K562 (cell line): ENCODE results near the gene STEAP1B. TPM values are rescaled to one million over a fixed set of nuclear protein-coding genes. Genes with fewer than 3 reads are reported as not detected.

Source experiments
- ATAC-seq: fragments of 200-7000 bp; cut with Tn5 transposase; 3 replicates; pipeline ENCODE4 v1.9.1; 2020; ENCODE audit warnings: moderate library complexity
- BruUV-seq: library from RNA; stranded (reverse); fragments of 400-500 nt; replicated peaks from 2 replicates; lab custom pipeline; 2021; lab: Mats Ljungman, UMichigan
- CTCF ChIA-PET: fragments of 300-600 bp; formaldehyde crosslinking; extraction: SDS; loops from one replicate; lab custom pipeline; 2021; ENCODE audit warnings: low intra/inter-chr PET ratio; lab: Yijun Ruan, JAX
- POLR2A ChIA-PET: fragments of 300-600, 350-650 bp; sonication (Branson Sonifier 250); formaldehyde crosslinking; extraction: SDS; loops from one replicate; lab custom pipeline; 2021; ENCODE audit warnings: antibody characterized with exemption, inconsistent platforms; lab: Yijun Ruan, JAX
- DNase-seq, 4 experiments: peaks; one replicate each; pipeline versions ENCODE4 v3.0.0 to v3.0.0-alpha.2; 2011 to 2018; ENCODE audit warnings: low spot score in 3 of 4, mixed read lengths in 3 of 4; ENCODE audit errors: extremely low read depth in 1 of 4
- FAIRE-seq: peaks from 2 replicates; lab custom pipeline; 2011; peaks lifted over from hg19 to GRCh38; lab: Jason Lieb, UNC
- H2AFZ ChIP-seq: 2 replicates; pipeline ENCODE4 v1.6.0; 2011; ENCODE audit warnings: low read depth, low read length, control low read depth, inconsistent platforms
- H3K27ac ChIP-seq: fragments of 200-600 bp; 3 replicates; pipeline ENCODE4 v1.8.0; 2011; ENCODE audit warnings: low read depth, mild to moderate bottlenecking, control low read depth, inconsistent platforms, low read length, moderate library complexity, mixed read lengths; ENCODE audit errors: extremely low read depth
- H3K27me3 ChIP-seq, 2 experiments: fragments of 300-600 bp in 1 of 2; 2 replicates in 1 of 2; 3 replicates in 1 of 2; pipeline versions ENCODE4 v1.6.0 to v1.8.0; 2011; ENCODE audit warnings: inconsistent platforms in 2 of 2, low read length in 2 of 2, mild to moderate bottlenecking in 1 of 2, mixed read lengths in 1 of 2, moderate library complexity in 1 of 2; ENCODE audit not compliant: control insufficient read depth in 2 of 2, insufficient read depth in 2 of 2
- H3K36me3 ChIP-seq: fragments of 300-600 bp; 3 replicates; pipeline ENCODE4 v1.8.0; 2011; ENCODE audit warnings: mild to moderate bottlenecking, low read length, inconsistent platforms; ENCODE audit not compliant: control insufficient read depth, insufficient read depth
- H3K4me1 ChIP-seq, 2 experiments: fragments of 200-600 bp in 1 of 2; replicated peaks in 1 of 2; 2 replicates in 1 of 2; 3 replicates in 1 of 2; pipeline versions ENCODE4 v1.5.1 to v1.8.0; 2011; ENCODE audit warnings: inconsistent platforms in 2 of 2, low read length in 2 of 2, mild to moderate bottlenecking in 1 of 2, mixed read lengths in 1 of 2, moderate library complexity in 1 of 2; ENCODE audit not compliant: control insufficient read depth in 2 of 2, insufficient read depth in 2 of 2
- H3K4me2 ChIP-seq: 2 replicates; pipeline ENCODE4 v1.6.1; 2011; ENCODE audit warnings: low read length, control low read depth, inconsistent platforms, mixed read lengths; ENCODE audit not compliant: insufficient read depth
- H3K4me3 ChIP-seq: fragments of 200-600 bp; sonication (generic), shearing (Covaris generic); 2 replicates; pipeline ENCODE4 v1.5.1; 2016; ENCODE audit warnings: control low read depth, inconsistent platforms
- H3K79me2 ChIP-seq: fragments of 200-600 bp; 3 replicates; pipeline ENCODE4 v1.8.0; 2011; ENCODE audit warnings: low read length, inconsistent platforms; ENCODE audit not compliant: control insufficient read depth, insufficient read depth
- H3K9ac ChIP-seq, 2 experiments: 2 replicates each; pipeline versions ENCODE4 v1.6.0 to v1.6.1; 2011; ENCODE audit warnings: low read depth in 2 of 2, low read length in 2 of 2, control low read depth in 1 of 2, inconsistent platforms in 1 of 2, mild to moderate bottlenecking in 1 of 2, mixed read lengths in 1 of 2; ENCODE audit not compliant: insufficient read depth in 1 of 2
- H3K9me1 ChIP-seq: one replicate; pipeline ENCODE4 v1.6.0; 2011; ENCODE audit warnings: inconsistent platforms, mild to moderate bottlenecking, low read length, moderate library complexity; ENCODE audit not compliant: control insufficient read depth, insufficient read depth
- H3K9me3 ChIP-seq: replicated peaks from 2 replicates; pipeline ENCODE4 v1.5.1; 2011; ENCODE audit warnings: low read depth, low read length, inconsistent platforms; ENCODE audit not compliant: control insufficient read depth, insufficient read depth
- H4K20me1 ChIP-seq: replicated peaks from 2 replicates; pipeline ENCODE4 v1.6.1; 2011; ENCODE audit warnings: low read length, inconsistent platforms, mixed read lengths; ENCODE audit not compliant: control insufficient read depth, insufficient read depth
- ARID1B ChIP-seq: fragments of 450-650 bp; IDR thresholded peaks from 2 replicates; pipeline ENCODE4 v1.6.1; 2016; ENCODE audit warnings: antibody characterized with exemption, mild to moderate bottlenecking, inconsistent platforms
- C11orf30 ChIP-seq: fragments of 450-650 bp; IDR thresholded peaks from 2 replicates; pipeline ENCODE4 v1.6.1; 2016; ENCODE audit warnings: low read depth, mild to moderate bottlenecking
- CREM ChIP-seq: IDR thresholded peaks from 2 replicates; pipeline ENCODE4 v1.6.1; 2014; ENCODE audit warnings: antibody characterized with exemption, low read depth
- E2F3 ChIP-seq: fragments of 250-450 bp; sonication (Bioruptor Pico); IDR thresholded peaks from 2 replicates; pipeline ENCODE4 v1.4.0; 2020; ENCODE audit warnings: mild to moderate bottlenecking
- SAFB ChIP-seq: fragments of 200-400 bp; formaldehyde crosslinking; IDR thresholded peaks from 2 replicates; pipeline ENCODE4 v1.6.1; 2017; ENCODE audit warnings: low read depth, low read length, borderline replicate concordance
- ZNF23 ChIP-seq: fragments of 250-450 bp; sonication (Bioruptor Pico); IDR thresholded peaks from 2 replicates; pipeline ENCODE4 v1.4.0; 2020; ENCODE audit warnings: mild to moderate bottlenecking
- ZNF316 ChIP-seq: fragments of 450-650 bp; IDR thresholded peaks from 2 replicates; pipeline ENCODE4 v1.6.1; 2016
- ZNF695 ChIP-seq: fragments of 450-650 bp; formaldehyde crosslinking; IDR thresholded peaks from 2 replicates; pipeline ENCODE4 v1.4.0; 2020; ENCODE audit warnings: mild to moderate bottlenecking, moderate library complexity
- WGBS: fragments of 100-300 bp; shearing (Covaris generic); methylation state at CpG from one replicate; pipeline ENCODE4 v1.1.6; 2016; ENCODE audit warnings: low coverage, mixed read lengths; ENCODE audit not compliant: insufficient coverage; ENCODE audit errors: missing lambda C conversion rate; 5-methylcytosine and 5-hydroxymethylcytosine counted together
- in situ Hi-C: fragments of 300-500 bp; cut with MboI; formaldehyde crosslinking; loops from 4 replicates; pipeline ENCODE4 v1.15.0; 2018; ENCODE audit warnings: inconsistent platforms, mixed read lengths
- intact Hi-C: fragments of 100-400 bp; cut with micrococcal nuclease; formaldehyde crosslinking; loops from 2 replicates; pipeline ENCODE4 v1.14.2; 2022
- polyA plus RNA-seq, 8 experiments: library from polyadenylated mRNA; depleted of rRNA in 4 of 8; stranded (reverse) in 5 of 8; unstranded in 3 of 8; fragments of >200 nt; fragmentation: Nextera tagmentation in 2 of 8; fragmentation: Illumina TruSeq in 1 of 8; extraction: Ambion mirVana in 2 of 8; extraction: Trizol in 1 of 8; gene quantifications; 2 replicates each; pipeline versions ENCODE4 v1.2.1 to v1.2.3, GENCODE V29; 2011 to 2014; ENCODE audit warnings: inconsistent platforms in 1 of 8, missing spikeins in 1 of 8
- total RNA-seq, 7 experiments: library from RNA; depleted of rRNA in 6 of 7; stranded (reverse); fragments of >200 nt in 6 of 7; fragmentation: Illumina TruSeq in 2 of 7; extraction: Trizol in 2 of 7; gene quantifications; 2 replicates each; pipeline versions ENCODE4 v1.2.1 to v1.2.3, GENCODE V29; 2011 to 2021; ENCODE audit warnings: low replicate concordance in 1 of 7
- TF ChIP-seq, protein P1 (sequence below): fragments of 450-650 bp; IDR thresholded peaks from 2 replicates; pipeline ENCODE4 v1.6.1; 2016; ENCODE audit warnings: mild to moderate bottlenecking, moderate library complexity
- TF ChIP-seq, protein P2 (sequence below): IDR thresholded peaks from 2 replicates; pipeline ENCODE4 v1.6.1; 2016; ENCODE audit warnings: missing genetic modification characterization, missing compliant biosample characterization

Gene STEAP1B
- total and polyA plus RNA-seq, 9 of the 15 experiments (the other 6 are each of a cell fraction or from before 2014, with no cell fraction given) = 20.0 to 38.5 (median 30.6) TPM

DNA sequence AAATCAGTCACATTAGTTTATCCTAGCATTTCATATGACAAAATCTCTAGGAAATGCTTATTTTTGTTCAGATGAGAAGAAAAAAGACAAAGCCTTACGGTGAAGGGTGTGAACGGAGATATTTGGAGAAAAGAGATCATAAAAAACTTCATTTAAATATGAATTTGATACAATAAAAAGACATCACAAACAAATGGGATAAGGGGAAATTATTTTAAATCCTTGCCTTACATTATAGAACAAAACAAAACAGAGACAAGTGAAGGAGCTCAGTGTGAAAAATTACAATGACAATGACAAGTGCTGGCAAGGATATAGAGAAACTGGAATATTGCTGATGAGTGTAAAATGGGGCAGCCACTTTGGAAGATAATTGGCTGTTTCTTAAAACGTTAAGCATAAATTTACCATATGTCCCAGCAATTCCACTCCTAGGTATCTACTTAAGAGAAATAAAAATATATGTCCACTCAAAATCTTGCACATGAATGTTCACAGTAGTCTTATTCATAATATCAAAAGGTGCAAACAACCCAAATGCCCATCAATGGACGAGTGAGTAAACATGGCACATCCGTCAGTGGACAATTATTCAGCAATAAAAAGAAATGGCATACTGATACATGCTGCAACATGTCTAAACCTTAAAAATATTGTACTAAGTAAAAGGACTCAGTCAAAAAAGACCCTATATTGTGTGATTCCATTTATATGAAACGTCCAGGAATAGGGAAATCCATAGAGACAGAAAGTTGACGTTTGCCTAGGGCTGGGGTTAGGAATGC, 77.0 kb downstream of the STEAP1B start:
- no peaks in the 10 kb centered on the region for H3K79me2 ChIP-seq
- ATAC-seq = no peak
- H3K27me3 ChIP-seq = no peaks in the 10 kb centered on the region
- CTCF ChIA-PET = no interaction called here
- in situ Hi-C loops = no loop called here
- H3K27ac ChIP-seq = no peak overlapping the region
- intact Hi-C loops = no loop called here
- H3K9ac ChIP-seq = no peak overlapping the region
- no peaks in the 10 kb centered on the region; a peak in 1 of 5 replicates for H3K4me1 ChIP-seq
- H4K20me1 ChIP-seq = no peaks in the 10 kb centered on the region
- DNase-seq = no peak
- H3K9me1 ChIP-seq = no peaks in the 10 kb centered on the region
- H3K36me3 ChIP-seq = peaks cover 8% of the 10 kb centered on the region; the same call in 1 of the 3 replicates
- POLR2A ChIA-PET = interaction anchor here (0.8 to 1.4 kb wide), 2 partner anchors 13 to 463 kb away, joined by 3 read pairs; no protein-coding TSS in a partner anchor
- BruUV-seq = no TSS peak
- H2AFZ ChIP-seq = no peak overlapping the region
- no peak overlapping the region for H3K4me2 ChIP-seq
- WGBS = 60% methylated on average over 7 of the region's 7 CpGs
- H3K4me3 ChIP-seq = no peak overlapping the region
- no peaks in the 10 kb centered on the region for H3K9me3 ChIP-seq
- no peak for FAIRE-seq
- TF ChIP-seq ZNF23 (CRISPR knock-in tag) = no peak
- peak; percentile 59 for TF ChIP-seq ZNF316
- TF ChIP-seq C11orf30 = peak; percentile 44; the same call in 1 of the 2 replicates
- TF ChIP-seq, protein P1, sequence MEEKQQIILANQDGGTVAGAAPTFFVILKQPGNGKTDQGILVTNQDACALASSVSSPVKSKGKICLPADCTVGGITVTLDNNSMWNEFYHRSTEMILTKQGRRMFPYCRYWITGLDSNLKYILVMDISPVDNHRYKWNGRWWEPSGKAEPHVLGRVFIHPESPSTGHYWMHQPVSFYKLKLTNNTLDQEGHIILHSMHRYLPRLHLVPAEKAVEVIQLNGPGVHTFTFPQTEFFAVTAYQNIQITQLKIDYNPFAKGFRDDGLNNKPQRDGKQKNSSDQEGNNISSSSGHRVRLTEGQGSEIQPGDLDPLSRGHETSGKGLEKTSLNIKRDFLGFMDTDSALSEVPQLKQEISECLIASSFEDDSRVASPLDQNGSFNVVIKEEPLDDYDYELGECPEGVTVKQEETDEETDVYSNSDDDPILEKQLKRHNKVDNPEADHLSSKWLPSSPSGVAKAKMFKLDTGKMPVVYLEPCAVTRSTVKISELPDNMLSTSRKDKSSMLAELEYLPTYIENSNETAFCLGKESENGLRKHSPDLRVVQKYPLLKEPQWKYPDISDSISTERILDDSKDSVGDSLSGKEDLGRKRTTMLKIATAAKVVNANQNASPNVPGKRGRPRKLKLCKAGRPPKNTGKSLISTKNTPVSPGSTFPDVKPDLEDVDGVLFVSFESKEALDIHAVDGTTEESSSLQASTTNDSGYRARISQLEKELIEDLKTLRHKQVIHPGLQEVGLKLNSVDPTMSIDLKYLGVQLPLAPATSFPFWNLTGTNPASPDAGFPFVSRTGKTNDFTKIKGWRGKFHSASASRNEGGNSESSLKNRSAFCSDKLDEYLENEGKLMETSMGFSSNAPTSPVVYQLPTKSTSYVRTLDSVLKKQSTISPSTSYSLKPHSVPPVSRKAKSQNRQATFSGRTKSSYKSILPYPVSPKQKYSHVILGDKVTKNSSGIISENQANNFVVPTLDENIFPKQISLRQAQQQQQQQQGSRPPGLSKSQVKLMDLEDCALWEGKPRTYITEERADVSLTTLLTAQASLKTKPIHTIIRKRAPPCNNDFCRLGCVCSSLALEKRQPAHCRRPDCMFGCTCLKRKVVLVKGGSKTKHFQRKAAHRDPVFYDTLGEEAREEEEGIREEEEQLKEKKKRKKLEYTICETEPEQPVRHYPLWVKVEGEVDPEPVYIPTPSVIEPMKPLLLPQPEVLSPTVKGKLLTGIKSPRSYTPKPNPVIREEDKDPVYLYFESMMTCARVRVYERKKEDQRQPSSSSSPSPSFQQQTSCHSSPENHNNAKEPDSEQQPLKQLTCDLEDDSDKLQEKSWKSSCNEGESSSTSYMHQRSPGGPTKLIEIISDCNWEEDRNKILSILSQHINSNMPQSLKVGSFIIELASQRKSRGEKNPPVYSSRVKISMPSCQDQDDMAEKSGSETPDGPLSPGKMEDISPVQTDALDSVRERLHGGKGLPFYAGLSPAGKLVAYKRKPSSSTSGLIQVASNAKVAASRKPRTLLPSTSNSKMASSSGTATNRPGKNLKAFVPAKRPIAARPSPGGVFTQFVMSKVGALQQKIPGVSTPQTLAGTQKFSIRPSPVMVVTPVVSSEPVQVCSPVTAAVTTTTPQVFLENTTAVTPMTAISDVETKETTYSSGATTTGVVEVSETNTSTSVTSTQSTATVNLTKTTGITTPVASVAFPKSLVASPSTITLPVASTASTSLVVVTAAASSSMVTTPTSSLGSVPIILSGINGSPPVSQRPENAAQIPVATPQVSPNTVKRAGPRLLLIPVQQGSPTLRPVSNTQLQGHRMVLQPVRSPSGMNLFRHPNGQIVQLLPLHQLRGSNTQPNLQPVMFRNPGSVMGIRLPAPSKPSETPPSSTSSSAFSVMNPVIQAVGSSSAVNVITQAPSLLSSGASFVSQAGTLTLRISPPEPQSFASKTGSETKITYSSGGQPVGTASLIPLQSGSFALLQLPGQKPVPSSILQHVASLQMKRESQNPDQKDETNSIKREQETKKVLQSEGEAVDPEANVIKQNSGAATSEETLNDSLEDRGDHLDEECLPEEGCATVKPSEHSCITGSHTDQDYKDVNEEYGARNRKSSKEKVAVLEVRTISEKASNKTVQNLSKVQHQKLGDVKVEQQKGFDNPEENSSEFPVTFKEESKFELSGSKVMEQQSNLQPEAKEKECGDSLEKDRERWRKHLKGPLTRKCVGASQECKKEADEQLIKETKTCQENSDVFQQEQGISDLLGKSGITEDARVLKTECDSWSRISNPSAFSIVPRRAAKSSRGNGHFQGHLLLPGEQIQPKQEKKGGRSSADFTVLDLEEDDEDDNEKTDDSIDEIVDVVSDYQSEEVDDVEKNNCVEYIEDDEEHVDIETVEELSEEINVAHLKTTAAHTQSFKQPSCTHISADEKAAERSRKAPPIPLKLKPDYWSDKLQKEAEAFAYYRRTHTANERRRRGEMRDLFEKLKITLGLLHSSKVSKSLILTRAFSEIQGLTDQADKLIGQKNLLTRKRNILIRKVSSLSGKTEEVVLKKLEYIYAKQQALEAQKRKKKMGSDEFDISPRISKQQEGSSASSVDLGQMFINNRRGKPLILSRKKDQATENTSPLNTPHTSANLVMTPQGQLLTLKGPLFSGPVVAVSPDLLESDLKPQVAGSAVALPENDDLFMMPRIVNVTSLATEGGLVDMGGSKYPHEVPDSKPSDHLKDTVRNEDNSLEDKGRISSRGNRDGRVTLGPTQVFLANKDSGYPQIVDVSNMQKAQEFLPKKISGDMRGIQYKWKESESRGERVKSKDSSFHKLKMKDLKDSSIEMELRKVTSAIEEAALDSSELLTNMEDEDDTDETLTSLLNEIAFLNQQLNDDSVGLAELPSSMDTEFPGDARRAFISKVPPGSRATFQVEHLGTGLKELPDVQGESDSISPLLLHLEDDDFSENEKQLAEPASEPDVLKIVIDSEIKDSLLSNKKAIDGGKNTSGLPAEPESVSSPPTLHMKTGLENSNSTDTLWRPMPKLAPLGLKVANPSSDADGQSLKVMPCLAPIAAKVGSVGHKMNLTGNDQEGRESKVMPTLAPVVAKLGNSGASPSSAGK = no peak
- TF ChIP-seq SAFB = no peak
- TF ChIP-seq ARID1B = no peak
- TF ChIP-seq ZNF695 (CRISPR knock-in tag) = no peak
- no peak for TF ChIP-seq E2F3 (CRISPR knock-in tag)
- TF ChIP-seq CREM = no peak
- TF ChIP-seq, protein P2, sequence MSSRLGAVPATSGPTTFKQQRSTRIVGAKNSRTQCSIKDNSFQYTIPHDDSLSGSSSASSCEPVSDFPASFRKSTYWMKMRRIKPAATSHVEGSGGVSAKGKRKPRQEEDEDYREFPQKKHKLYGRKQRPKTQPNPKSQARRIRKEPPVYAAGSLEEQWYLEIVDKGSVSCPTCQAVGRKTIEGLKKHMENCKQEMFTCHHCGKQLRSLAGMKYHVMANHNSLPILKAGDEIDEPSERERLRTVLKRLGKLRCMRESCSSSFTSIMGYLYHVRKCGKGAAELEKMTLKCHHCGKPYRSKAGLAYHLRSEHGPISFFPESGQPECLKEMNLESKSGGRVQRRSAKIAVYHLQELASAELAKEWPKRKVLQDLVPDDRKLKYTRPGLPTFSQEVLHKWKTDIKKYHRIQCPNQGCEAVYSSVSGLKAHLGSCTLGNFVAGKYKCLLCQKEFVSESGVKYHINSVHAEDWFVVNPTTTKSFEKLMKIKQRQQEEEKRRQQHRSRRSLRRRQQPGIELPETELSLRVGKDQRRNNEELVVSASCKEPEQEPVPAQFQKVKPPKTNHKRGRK (tag) = no peak
